Ishikawa (cell line): ENCODE measurements around the gene B4GALNT1.
A peak's percentile ranks its signal among the peaks of the same experiment; 100 is the strongest.

ENCODE experiments used
- CEBPB ChIP-seq: IDR thresholded peaks from 2 replicates; pipeline ENCODE4 v1.6.1; 2012
- CREB1 ChIP-seq: IDR thresholded peaks from 2 replicates; pipeline ENCODE4 v1.6.1; 2012; ENCODE audit warnings: low read depth
- EGR1 ChIP-seq: IDR thresholded peaks from 2 replicates; pipeline ENCODE4 v1.6.1; 2012
- EP300 ChIP-seq: IDR thresholded peaks from 2 replicates; pipeline ENCODE4 v1.6.1; 2012; ENCODE audit warnings: borderline replicate concordance
- FOXM1 ChIP-seq: IDR thresholded peaks from 2 replicates; pipeline ENCODE4 v1.6.1; 2012; ENCODE audit warnings: low read depth, borderline replicate concordance
- MAX ChIP-seq: IDR thresholded peaks from 2 replicates; pipeline ENCODE4 v1.6.1; 2012
- NFIC ChIP-seq: IDR thresholded peaks from 2 replicates; pipeline ENCODE4 v1.6.1; 2012
- RAD21 ChIP-seq: IDR thresholded peaks from 2 replicates; pipeline ENCODE4 v1.6.1; 2012; ENCODE audit warnings: low read depth
- TAF1 ChIP-seq: IDR thresholded peaks from 2 replicates; pipeline ENCODE4 v1.6.1; 2012; ENCODE audit warnings: low read depth, mild to moderate bottlenecking
- TCF12 ChIP-seq: IDR thresholded peaks from 2 replicates; pipeline ENCODE4 v1.6.1; 2012; ENCODE audit warnings: low read depth
- TEAD4 ChIP-seq: IDR thresholded peaks from 2 replicates; pipeline ENCODE4 v1.6.1; 2012
- USF1 ChIP-seq: IDR thresholded peaks from 2 replicates; pipeline ENCODE4 v1.6.1; 2012
- YY1 ChIP-seq: IDR thresholded peaks from 2 replicates; pipeline ENCODE4 v1.6.1; 2012; ENCODE audit warnings: low read depth
- ZBTB7A ChIP-seq: IDR thresholded peaks from 2 replicates; pipeline ENCODE4 v1.6.1; 2012; ENCODE audit warnings: low read depth
- TF ChIP-seq, protein P1 (sequence below): IDR thresholded peaks from 2 replicates; pipeline ENCODE4 v1.6.1; 2012; ENCODE audit warnings: low read depth, mild to moderate bottlenecking

Gene B4GALNT1

DNA sequence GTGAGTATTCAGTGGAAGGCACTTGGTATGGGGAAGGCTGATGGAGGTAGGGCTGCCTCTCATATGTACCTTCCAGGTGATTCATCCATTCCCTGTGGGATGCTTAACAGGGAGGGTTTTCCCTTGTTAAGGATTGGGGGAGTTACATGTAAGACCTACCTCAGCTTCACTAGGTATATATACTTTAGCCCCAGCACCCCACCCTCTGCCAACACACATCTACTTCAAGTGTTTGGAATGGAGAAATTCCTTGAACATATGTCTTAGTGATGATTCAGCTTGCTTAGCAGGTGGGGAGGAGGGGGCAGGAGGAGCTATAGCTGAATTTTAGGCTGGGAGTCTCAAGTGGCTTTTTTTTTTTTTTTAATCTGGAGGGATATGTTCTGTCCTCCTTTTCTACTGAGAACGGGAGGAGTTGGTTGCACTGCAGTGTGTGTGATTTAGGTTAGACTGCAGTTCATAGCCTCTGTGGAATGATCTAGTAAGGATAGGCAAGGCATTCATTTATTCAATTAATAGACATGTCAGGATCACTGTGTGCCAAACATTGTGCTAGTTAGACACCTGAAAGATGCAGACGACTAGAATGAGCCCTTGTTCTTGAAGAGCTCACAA lies 40.3 kb downstream of the B4GALNT1 start:
- TF ChIP-seq CEBPB (no peak), NFIC (no peak), MAX (no peak), TEAD4 (no peak), EP300 (no peak), USF1 (no peak), YY1 (no peak), TAF1 (no peak), FOXM1 (no peak), RAD21 (no peak), ZBTB7A (no peak), TCF12 (no peak), EGR1 (no peak), CREB1 (no peak)
- TF ChIP-seq, protein P1, sequence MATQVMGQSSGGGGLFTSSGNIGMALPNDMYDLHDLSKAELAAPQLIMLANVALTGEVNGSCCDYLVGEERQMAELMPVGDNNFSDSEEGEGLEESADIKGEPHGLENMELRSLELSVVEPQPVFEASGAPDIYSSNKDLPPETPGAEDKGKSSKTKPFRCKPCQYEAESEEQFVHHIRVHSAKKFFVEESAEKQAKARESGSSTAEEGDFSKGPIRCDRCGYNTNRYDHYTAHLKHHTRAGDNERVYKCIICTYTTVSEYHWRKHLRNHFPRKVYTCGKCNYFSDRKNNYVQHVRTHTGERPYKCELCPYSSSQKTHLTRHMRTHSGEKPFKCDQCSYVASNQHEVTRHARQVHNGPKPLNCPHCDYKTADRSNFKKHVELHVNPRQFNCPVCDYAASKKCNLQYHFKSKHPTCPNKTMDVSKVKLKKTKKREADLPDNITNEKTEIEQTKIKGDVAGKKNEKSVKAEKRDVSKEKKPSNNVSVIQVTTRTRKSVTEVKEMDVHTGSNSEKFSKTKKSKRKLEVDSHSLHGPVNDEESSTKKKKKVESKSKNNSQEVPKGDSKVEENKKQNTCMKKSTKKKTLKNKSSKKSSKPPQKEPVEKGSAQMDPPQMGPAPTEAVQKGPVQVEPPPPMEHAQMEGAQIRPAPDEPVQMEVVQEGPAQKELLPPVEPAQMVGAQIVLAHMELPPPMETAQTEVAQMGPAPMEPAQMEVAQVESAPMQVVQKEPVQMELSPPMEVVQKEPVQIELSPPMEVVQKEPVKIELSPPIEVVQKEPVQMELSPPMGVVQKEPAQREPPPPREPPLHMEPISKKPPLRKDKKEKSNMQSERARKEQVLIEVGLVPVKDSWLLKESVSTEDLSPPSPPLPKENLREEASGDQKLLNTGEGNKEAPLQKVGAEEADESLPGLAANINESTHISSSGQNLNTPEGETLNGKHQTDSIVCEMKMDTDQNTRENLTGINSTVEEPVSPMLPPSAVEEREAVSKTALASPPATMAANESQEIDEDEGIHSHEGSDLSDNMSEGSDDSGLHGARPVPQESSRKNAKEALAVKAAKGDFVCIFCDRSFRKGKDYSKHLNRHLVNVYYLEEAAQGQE = no peak

- TF ChIP-seq NFIC = no peak
- no peak for TF ChIP-seq EGR1
- no peak for TF ChIP-seq TEAD4
- TF ChIP-seq ZBTB7A = no peak
- no peak for TF ChIP-seq USF1
- no peak for TF ChIP-seq CREB1
- no peak for TF ChIP-seq EP300
- no peak for TF ChIP-seq MAX
- TF ChIP-seq, protein P1 = no peak
- TF ChIP-seq CEBPB = no peak
These were observed 41.1 kb downstream of the B4GALNT1 start for GRCh38 chr12:57591782-57592325.

DNA sequence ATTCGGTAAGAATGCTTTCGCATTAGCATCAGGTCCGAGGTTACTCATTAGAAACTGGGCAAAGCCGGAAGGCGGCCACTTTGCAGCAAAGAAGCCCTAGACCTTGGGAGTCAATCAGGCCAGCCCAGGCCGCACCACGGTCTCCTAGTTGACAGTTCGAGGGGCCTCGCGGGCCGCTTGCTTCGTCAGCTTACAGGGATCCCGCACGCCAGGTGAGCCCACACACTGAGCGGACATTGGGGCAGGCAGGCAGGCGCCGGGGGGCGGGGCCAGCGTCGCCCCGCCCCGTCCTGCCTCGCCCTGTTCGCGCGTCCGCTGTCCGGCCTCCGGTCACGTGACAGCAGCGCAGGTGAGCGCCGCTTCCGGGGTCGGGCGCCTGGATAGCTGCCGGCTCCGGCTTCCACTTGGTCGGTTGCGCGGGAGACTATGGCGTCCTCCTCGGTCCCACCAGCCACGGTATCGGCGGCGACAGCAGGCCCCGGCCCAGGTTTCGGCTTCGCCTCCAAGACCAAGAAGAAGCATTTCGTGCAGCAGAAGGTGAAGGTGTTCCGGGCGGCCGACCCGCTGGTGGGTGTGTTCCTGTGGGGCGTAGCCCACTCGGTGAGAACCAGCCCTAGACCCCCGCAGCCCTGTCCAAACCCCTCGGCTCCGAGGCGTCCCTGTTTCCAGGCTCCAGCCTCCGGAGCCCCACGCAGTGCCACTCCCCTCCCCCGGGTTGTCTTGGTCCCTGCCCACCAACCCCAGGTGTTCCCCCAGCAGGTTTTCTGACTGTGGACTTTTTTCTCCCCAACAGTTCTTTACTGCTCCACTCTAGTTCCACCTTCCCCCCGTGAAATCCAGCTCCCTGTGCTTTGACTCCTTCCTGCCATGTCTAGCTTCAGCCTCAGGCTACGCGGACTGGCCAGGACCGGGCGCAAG lies 41.9 kb downstream of the B4GALNT1 start, which contains the start of gene PIP4K2C:
Gene PIP4K2C, plus strand, starts transcription at position 329 of the 918 bp plus-strand sequence. Its CDS starts 98 bp downstream, at position 427.
- TF ChIP-seq TEAD4 (no peak; the same call in 1 of the 2 replicates), USF1 (peak; percentile 98), RAD21 (no peak), EP300 (no peak; the same call in 1 of the 2 replicates), TCF12 (peak; percentile 45; the same call in 1 of the 2 replicates), CREB1 (0 out of 2 replicates have a peak, but pooled peaks have one; percentile 7), ZBTB7A (peak; percentile 72; the same call in 1 of the 2 replicates), CEBPB (no peak; the same call in 1 of the 2 replicates), FOXM1 (no peak), EGR1 (no peak), NFIC (no peak), TAF1 (peak; percentile 86), MAX (peak; percentile 97), YY1 (peak; percentile 80)
- TF ChIP-seq, protein P1 = 0 out of 2 replicates have a peak, but pooled peaks have one; percentile 24
